Hepatocyte (in vitro differentiated cells): ENCODE results near the gene PDZRN4.

Experiments used
- EZH2 ChIP-seq: fragments of 200-600 bp; sonication (generic); IDR thresholded peaks from 2 replicates; pipeline ENCODE4 v1.6.1; 2016; ENCODE audit warnings: antibody characterized with exemption, mild to moderate bottlenecking, borderline replicate concordance
- TF ChIP-seq, protein P1 (sequence below): fragments of 200-600 bp; sonication (generic); IDR thresholded peaks from 2 replicates; pipeline ENCODE4 v1.5.1; 2016; ENCODE audit warnings: antibody characterized with exemption, mild to moderate bottlenecking; ENCODE audit not compliant: poor library complexity

DNA sequence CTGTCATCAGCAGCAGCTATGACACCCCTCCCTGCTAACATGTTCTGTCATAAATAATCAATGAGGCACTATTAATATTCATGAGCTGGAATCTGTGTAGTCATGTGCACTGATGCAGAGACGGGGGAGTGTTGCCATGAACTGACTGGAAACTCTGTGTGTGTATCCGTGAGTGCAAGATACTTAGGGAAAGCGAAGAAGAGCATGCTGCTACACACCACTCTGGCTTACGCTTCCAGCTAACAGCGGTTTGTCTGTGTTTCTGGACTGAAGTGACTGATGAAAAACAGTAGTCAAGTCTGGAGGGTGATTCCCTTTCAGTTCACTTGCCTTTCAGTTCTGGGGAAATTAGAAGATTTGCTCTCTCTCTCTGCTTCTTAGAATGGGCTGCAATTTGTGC, 249.4 kb downstream of the PDZRN4 start:
- TF ChIP-seq, protein P1, sequence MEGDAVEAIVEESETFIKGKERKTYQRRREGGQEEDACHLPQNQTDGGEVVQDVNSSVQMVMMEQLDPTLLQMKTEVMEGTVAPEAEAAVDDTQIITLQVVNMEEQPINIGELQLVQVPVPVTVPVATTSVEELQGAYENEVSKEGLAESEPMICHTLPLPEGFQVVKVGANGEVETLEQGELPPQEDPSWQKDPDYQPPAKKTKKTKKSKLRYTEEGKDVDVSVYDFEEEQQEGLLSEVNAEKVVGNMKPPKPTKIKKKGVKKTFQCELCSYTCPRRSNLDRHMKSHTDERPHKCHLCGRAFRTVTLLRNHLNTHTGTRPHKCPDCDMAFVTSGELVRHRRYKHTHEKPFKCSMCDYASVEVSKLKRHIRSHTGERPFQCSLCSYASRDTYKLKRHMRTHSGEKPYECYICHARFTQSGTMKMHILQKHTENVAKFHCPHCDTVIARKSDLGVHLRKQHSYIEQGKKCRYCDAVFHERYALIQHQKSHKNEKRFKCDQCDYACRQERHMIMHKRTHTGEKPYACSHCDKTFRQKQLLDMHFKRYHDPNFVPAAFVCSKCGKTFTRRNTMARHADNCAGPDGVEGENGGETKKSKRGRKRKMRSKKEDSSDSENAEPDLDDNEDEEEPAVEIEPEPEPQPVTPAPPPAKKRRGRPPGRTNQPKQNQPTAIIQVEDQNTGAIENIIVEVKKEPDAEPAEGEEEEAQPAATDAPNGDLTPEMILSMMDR, result no peak
- TF ChIP-seq EZH2, result no peak
